HepG2 (cell line): Measurements from ENCODE around the gene GLYR1. TPM values are rescaled to one million over a fixed set of nuclear protein-coding genes. Genes with fewer than 3 reads are reported as not detected.

Experiments used
- BCL6 ChIP-seq: IDR thresholded peaks from 2 replicates; pipeline ENCODE4 v1.6.1; 2016; ENCODE audit warnings: missing genetic modification reagents, missing compliant biosample characterization
- GATAD1 ChIP-seq: IDR thresholded peaks from 2 replicates; pipeline ENCODE4 v1.6.1; 2016; ENCODE audit warnings: missing genetic modification reagents, missing compliant biosample characterization
- HNF4A ChIP-seq: sonication (generic); formaldehyde crosslinking; IDR thresholded peaks from 2 replicates; pipeline ENCODE4 v1.4.0; 2020; ENCODE audit warnings: missing genetic modification reagents
- MATR3 ChIP-seq: sonication (generic); formaldehyde crosslinking; IDR thresholded peaks from 2 replicates; pipeline ENCODE4 v1.4.0; 2020; ENCODE audit warnings: missing genetic modification reagents
- PHF21A ChIP-seq: sonication (generic); formaldehyde crosslinking; IDR thresholded peaks from 2 replicates; pipeline ENCODE4 v1.5.0; 2020; ENCODE audit warnings: mild to moderate bottlenecking, missing genetic modification reagents
- SMYD3 ChIP-seq: sonication (generic); formaldehyde crosslinking; IDR thresholded peaks from 2 replicates; pipeline ENCODE4 v1.8.1; 2023; ENCODE audit warnings: mild to moderate bottlenecking, missing genetic modification reagents
- ZBTB7A ChIP-seq: sonication (generic); formaldehyde crosslinking; IDR thresholded peaks from 2 replicates; pipeline ENCODE4 v1.8.0; 2022; ENCODE audit warnings: mild to moderate bottlenecking, missing genetic modification reagents
- ZBTB7B ChIP-seq: sonication (generic); formaldehyde crosslinking; IDR thresholded peaks from 2 replicates; pipeline ENCODE4 v1.4.0; 2020; ENCODE audit warnings: missing genetic modification reagents
- ZNF124 ChIP-seq: sonication (generic); formaldehyde crosslinking; IDR thresholded peaks from 2 replicates; pipeline ENCODE4 v1.4.0; 2020; ENCODE audit warnings: missing genetic modification reagents
- ZNF670 ChIP-seq: sonication (generic); formaldehyde crosslinking; IDR thresholded peaks from 2 replicates; pipeline ENCODE4 v1.8.0; 2022; ENCODE audit warnings: mild to moderate bottlenecking, missing genetic modification reagents, borderline replicate concordance
- ZNF7 ChIP-seq: IDR thresholded peaks from 2 replicates; pipeline ENCODE4 v1.6.1; 2016; ENCODE audit warnings: missing biosample characterization, missing genetic modification reagents
- ZNF737 ChIP-seq: sonication (generic); formaldehyde crosslinking; IDR thresholded peaks from 2 replicates; pipeline ENCODE4 v1.5.0; 2020; ENCODE audit warnings: missing genetic modification reagents, mild to moderate bottlenecking, borderline replicate concordance
- ZSCAN12 ChIP-seq: sonication (generic); formaldehyde crosslinking; IDR thresholded peaks from 2 replicates; pipeline ENCODE4 v1.9.0; 2021; ENCODE audit warnings: mild to moderate bottlenecking, missing genetic modification reagents
- polyA plus RNA-seq, 8 experiments: library from polyadenylated mRNA; depleted of rRNA in 3 of 8; stranded (reverse) in 7 of 8; unstranded in 1 of 8; fragments of >200 nt; fragmentation: Illumina TruSeq in 4 of 8; extraction: Trizol in 4 of 8; gene quantifications; 2 replicates each; pipeline versions ENCODE4 v1.2.1 to v1.2.3, GENCODE V29; 2011 to 2016; ENCODE audit warnings: low read depth in 4 of 8, missing spikeins in 1 of 8, mixed read lengths in 1 of 8; ENCODE audit not compliant: insufficient read depth in 1 of 8
- total RNA-seq, 5 experiments: library from RNA; depleted of rRNA; stranded (reverse); fragments of >200 nt; fragmentation: Illumina TruSeq; extraction: Trizol; gene quantifications; 2 replicates each; pipeline ENCODE4 v1.2.3, GENCODE V29; 2016; ENCODE audit warnings: low read depth in 1 of 5
- TF ChIP-seq, protein P1 (sequence below): sonication (generic); formaldehyde crosslinking; IDR thresholded peaks from 2 replicates; pipeline ENCODE4 v1.4.0; 2020; ENCODE audit warnings: missing genetic modification reagents
- TF ChIP-seq, protein P2 (sequence below): sonication (generic); formaldehyde crosslinking; IDR thresholded peaks from 2 replicates; pipeline ENCODE4 v1.4.0; 2020; ENCODE audit warnings: missing genetic modification reagents
- TF ChIP-seq, protein P3 (sequence below): sonication (generic); formaldehyde crosslinking; IDR thresholded peaks from 2 replicates; pipeline ENCODE4 v1.4.0; 2020; ENCODE audit warnings: missing genetic modification reagents
- TF ChIP-seq, protein P4 (sequence below): IDR thresholded peaks from 2 replicates; pipeline ENCODE4 v1.6.1; 2016; ENCODE audit warnings: missing compliant biosample characterization, missing genetic modification reagents, borderline replicate concordance
- TF ChIP-seq, protein P5 (sequence below): sonication (generic); formaldehyde crosslinking; conservative IDR thresholded peaks from 2 replicates; pipeline ENCODE4 v1.8.1; 2023; ENCODE audit warnings: missing genetic modification reagents

Gene GLYR1
- total and polyA plus RNA-seq, 2 of the 13 experiments (the other 11 are each of a cell fraction or from before 2014, with no cell fraction given) = 28.3 to 48.7 TPM

DNA sequence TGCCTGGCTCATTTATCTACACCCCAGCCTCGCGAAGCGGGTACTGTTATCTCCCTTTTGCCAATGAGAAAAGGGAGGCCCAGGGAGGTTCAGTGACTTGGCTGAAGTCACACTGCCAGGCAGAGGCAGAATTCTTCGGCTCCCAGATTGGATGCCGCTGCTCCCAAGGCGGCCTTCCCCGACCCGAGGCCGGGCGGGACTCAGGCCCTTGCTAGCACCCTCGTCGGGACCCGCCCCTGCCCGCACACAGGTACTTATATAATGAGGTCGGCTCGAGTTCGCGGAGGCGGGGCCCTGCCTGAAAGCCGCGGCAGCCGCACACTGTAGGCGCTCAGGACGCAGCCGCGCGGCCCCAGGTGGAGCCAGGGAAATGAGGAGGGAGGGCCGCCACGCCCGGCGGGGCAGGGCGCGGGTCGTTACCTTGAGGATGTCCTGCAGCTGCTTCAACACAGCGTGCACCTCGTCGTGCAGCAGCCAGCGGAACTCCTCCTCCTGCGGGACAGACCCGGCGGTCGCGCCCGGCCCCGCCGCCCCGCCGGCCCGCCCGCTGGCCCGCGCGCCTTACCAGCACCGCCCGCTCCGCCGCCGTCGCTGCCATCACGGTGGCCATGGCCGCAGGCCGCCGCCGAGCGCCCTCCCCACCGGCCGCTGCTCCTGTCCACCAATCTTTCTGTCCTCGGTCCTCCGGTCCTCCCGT, 45.0 kb downstream of the GLYR1 start, which contains the start of gene ROGDI (continued):
- TF ChIP-seq, protein P1, sequence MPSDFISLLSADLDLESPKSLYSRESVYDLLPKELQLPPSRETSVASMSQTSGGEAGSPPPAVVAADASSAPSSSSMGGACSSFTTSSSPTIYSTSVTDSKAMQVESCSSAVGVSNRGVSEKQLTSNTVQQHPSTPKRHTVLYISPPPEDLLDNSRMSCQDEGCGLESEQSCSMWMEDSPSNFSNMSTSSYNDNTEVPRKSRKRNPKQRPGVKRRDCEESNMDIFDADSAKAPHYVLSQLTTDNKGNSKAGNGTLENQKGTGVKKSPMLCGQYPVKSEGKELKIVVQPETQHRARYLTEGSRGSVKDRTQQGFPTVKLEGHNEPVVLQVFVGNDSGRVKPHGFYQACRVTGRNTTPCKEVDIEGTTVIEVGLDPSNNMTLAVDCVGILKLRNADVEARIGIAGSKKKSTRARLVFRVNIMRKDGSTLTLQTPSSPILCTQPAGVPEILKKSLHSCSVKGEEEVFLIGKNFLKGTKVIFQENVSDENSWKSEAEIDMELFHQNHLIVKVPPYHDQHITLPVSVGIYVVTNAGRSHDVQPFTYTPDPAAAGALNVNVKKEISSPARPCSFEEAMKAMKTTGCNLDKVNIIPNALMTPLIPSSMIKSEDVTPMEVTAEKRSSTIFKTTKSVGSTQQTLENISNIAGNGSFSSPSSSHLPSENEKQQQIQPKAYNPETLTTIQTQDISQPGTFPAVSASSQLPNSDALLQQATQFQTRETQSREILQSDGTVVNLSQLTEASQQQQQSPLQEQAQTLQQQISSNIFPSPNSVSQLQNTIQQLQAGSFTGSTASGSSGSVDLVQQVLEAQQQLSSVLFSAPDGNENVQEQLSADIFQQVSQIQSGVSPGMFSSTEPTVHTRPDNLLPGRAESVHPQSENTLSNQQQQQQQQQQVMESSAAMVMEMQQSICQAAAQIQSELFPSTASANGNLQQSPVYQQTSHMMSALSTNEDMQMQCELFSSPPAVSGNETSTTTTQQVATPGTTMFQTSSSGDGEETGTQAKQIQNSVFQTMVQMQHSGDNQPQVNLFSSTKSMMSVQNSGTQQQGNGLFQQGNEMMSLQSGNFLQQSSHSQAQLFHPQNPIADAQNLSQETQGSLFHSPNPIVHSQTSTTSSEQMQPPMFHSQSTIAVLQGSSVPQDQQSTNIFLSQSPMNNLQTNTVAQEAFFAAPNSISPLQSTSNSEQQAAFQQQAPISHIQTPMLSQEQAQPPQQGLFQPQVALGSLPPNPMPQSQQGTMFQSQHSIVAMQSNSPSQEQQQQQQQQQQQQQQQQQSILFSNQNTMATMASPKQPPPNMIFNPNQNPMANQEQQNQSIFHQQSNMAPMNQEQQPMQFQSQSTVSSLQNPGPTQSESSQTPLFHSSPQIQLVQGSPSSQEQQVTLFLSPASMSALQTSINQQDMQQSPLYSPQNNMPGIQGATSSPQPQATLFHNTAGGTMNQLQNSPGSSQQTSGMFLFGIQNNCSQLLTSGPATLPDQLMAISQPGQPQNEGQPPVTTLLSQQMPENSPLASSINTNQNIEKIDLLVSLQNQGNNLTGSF = no peak
- TF ChIP-seq ZNF737 (CRISPR knock-in tag) (no peak), BCL6 (CRISPR knock-in tag) (peak; percentile 25; the same call in 1 of the 2 replicates), HNF4A (CRISPR knock-in tag) (no peak), SMYD3 (no peak), ZBTB7B (CRISPR knock-in tag) (no peak; the same call in 1 of the 2 replicates), ZNF7 (CRISPR knock-in tag) (no peak), ZNF124 (CRISPR knock-in tag) (no peak), ZNF670 (CRISPR knock-in tag) (0 out of 2 replicates have a peak, but pooled peaks have one; percentile 34), ZBTB7A (CRISPR knock-in tag) (no peak), PHF21A (CRISPR knock-in tag) (no peak; the same call in 1 of the 2 replicates), ZSCAN12 (CRISPR knock-in tag) (no peak), MATR3 (CRISPR knock-in tag) (no peak), GATAD1 (CRISPR knock-in tag) (no peak; the same call in 1 of the 2 replicates)
- TF ChIP-seq, protein P2, sequence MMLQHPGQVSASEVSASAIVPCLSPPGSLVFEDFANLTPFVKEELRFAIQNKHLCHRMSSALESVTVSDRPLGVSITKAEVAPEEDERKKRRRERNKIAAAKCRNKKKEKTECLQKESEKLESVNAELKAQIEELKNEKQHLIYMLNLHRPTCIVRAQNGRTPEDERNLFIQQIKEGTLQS (CRISPR knock-in tag) = no peak
- TF ChIP-seq, protein P3, sequence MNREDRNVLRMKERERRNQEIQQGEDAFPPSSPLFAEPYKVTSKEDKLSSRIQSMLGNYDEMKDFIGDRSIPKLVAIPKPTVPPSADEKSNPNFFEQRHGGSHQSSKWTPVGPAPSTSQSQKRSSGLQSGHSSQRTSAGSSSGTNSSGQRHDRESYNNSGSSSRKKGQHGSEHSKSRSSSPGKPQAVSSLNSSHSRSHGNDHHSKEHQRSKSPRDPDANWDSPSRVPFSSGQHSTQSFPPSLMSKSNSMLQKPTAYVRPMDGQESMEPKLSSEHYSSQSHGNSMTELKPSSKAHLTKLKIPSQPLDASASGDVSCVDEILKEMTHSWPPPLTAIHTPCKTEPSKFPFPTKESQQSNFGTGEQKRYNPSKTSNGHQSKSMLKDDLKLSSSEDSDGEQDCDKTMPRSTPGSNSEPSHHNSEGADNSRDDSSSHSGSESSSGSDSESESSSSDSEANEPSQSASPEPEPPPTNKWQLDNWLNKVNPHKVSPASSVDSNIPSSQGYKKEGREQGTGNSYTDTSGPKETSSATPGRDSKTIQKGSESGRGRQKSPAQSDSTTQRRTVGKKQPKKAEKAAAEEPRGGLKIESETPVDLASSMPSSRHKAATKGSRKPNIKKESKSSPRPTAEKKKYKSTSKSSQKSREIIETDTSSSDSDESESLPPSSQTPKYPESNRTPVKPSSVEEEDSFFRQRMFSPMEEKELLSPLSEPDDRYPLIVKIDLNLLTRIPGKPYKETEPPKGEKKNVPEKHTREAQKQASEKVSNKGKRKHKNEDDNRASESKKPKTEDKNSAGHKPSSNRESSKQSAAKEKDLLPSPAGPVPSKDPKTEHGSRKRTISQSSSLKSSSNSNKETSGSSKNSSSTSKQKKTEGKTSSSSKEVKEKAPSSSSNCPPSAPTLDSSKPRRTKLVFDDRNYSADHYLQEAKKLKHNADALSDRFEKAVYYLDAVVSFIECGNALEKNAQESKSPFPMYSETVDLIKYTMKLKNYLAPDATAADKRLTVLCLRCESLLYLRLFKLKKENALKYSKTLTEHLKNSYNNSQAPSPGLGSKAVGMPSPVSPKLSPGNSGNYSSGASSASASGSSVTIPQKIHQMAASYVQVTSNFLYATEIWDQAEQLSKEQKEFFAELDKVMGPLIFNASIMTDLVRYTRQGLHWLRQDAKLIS (CRISPR knock-in tag) = no peak
- TF ChIP-seq, protein P4, sequence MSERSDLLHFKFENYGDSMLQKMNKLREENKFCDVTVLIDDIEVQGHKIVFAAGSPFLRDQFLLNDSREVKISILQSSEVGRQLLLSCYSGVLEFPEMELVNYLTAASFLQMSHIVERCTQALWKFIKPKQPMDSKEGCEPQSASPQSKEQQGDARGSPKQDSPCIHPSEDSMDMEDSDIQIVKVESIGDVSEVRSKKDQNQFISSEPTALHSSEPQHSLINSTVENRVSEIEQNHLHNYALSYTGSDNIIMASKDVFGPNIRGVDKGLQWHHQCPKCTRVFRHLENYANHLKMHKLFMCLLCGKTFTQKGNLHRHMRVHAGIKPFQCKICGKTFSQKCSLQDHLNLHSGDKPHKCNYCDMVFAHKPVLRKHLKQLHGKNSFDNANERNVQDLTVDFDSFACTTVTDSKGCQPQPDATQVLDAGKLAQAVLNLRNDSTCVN (CRISPR knock-in tag) = 0 out of 2 replicates have a peak, but pooled peaks have one; percentile 37
- TF ChIP-seq, protein P5, sequence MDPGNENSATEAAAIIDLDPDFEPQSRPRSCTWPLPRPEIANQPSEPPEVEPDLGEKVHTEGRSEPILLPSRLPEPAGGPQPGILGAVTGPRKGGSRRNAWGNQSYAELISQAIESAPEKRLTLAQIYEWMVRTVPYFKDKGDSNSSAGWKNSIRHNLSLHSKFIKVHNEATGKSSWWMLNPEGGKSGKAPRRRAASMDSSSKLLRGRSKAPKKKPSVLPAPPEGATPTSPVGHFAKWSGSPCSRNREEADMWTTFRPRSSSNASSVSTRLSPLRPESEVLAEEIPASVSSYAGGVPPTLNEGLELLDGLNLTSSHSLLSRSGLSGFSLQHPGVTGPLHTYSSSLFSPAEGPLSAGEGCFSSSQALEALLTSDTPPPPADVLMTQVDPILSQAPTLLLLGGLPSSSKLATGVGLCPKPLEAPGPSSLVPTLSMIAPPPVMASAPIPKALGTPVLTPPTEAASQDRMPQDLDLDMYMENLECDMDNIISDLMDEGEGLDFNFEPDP (CRISPR knock-in tag) = no peak
